DOHH2 (cell line): Measurements from ENCODE around the gene CDH6.

Experiments
- H3F3A ChIP-seq: fragments of 200-600 bp; sonication (generic), shearing (Covaris generic); 2 replicates; pipeline ENCODE4 v1.6.0; 2016; ENCODE audit warnings: antibody characterized with exemption, mild to moderate bottlenecking; ENCODE audit not compliant: control insufficient read depth, insufficient read depth
- H3K27ac ChIP-seq: fragments of 200-600 bp; sonication (generic); 2 replicates; pipeline ENCODE4 v1.5.1; 2014; ENCODE audit warnings: low read depth, mild to moderate bottlenecking, low read length, moderate library complexity
- H3K27me3 ChIP-seq: fragments of 200-600 bp; sonication (generic); 2 replicates; pipeline ENCODE4 v1.6.1; 2014; ENCODE audit warnings: mild to moderate bottlenecking, low read length, mixed read lengths; ENCODE audit not compliant: control insufficient read depth
- H3K36me3 ChIP-seq: fragments of 200-600 bp; sonication (generic); 2 replicates; pipeline ENCODE4 v1.6.1; 2014; ENCODE audit warnings: mild to moderate bottlenecking, low read length, moderate library complexity, mixed read lengths; ENCODE audit not compliant: control insufficient read depth
- H3K4me1 ChIP-seq: fragments of 200-600 bp; sonication (generic); 2 replicates; pipeline ENCODE4 v1.6.1; 2014; ENCODE audit warnings: mild to moderate bottlenecking, low read length, mixed read lengths; ENCODE audit not compliant: control insufficient read depth
- H3K4me2 ChIP-seq: fragments of 200-600 bp; sonication (generic); 2 replicates; pipeline ENCODE4 v1.6.0; 2014; ENCODE audit warnings: mild to moderate bottlenecking, low read length, moderate library complexity
- H3K4me3 ChIP-seq: fragments of 200-600 bp; sonication (generic); 2 replicates; pipeline ENCODE4 v1.5.1; 2014; ENCODE audit warnings: mild to moderate bottlenecking, low read length, mixed read lengths
- H3K79me2 ChIP-seq: fragments of 200-600 bp; sonication (generic); 2 replicates; pipeline ENCODE4 v1.6.1; 2014; ENCODE audit warnings: mild to moderate bottlenecking, low read length, mixed read lengths; ENCODE audit not compliant: control insufficient read depth
- H3K9me2 ChIP-seq: fragments of 200-600 bp; sonication (generic); replicated peaks from 2 replicates; pipeline ENCODE4 v1.6.1; 2014; ENCODE audit warnings: mild to moderate bottlenecking, low read length, mixed read lengths; ENCODE audit not compliant: control insufficient read depth
- H3K9me3 ChIP-seq: fragments of 200-600 bp; sonication (generic); 2 replicates; pipeline ENCODE4 v1.6.1; 2014; ENCODE audit warnings: antibody characterized with exemption, low read length, mixed read lengths; ENCODE audit not compliant: control insufficient read depth, insufficient read depth
- H4K20me1 ChIP-seq: fragments of 200-600 bp; sonication (generic); 2 replicates; pipeline ENCODE4 v1.6.0; 2014; ENCODE audit warnings: low read depth, mild to moderate bottlenecking, antibody characterized with exemption, low read length, moderate library complexity; ENCODE audit not compliant: control insufficient read depth, insufficient read depth
- EZH2phosphoT487 ChIP-seq: fragments of 200-600 bp; sonication (generic); IDR thresholded peaks from 2 replicates; pipeline ENCODE4 v1.6.1; 2017; ENCODE audit warnings: borderline replicate concordance, mild to moderate bottlenecking, antibody characterized with exemption, low read length, moderate library complexity, mixed read lengths
- TF ChIP-seq, protein P1 (sequence below): fragments of 200-600 bp; sonication (generic); IDR thresholded peaks from one replicate; pipeline ENCODE4 v1.5.1; 2014; ENCODE audit warnings: antibody characterized with exemption, mild to moderate bottlenecking, low read depth, low read length; ENCODE audit not compliant: poor library complexity, severe bottlenecking

Gene CDH6

DNA sequence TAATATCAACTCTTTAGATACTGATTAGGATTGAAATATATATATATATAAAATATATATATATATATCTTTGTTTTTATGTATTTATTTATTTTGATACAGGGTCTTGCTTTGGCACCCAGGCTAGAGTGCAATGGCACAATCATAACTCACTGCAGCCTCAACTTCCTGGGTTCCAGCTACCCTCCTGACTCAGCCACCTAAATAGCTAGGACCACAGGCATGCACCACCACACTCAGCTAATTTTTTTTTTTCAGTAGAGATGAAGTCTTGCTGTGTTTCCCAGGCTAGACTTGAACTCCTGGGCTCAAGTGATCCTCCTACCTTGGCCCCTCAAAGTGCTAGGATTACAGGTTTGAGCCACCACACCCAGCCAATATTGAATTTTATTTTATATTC is 20.6 kb upstream of the CDH6 start:
- H3K9me2 ChIP-seq: no peaks in the 10 kb centered on the region
- no peaks in the 10 kb centered on the region for H3K79me2 ChIP-seq
- no peaks in the 10 kb centered on the region for H3K27me3 ChIP-seq
- no peaks in the 10 kb centered on the region for H3K9me3 ChIP-seq
- H4K20me1 ChIP-seq: no peaks in the 10 kb centered on the region
- H3F3A ChIP-seq: no peaks in the 10 kb centered on the region
- no peak overlapping the region for H3K4me3 ChIP-seq
- no peak overlapping the region for H3K4me2 ChIP-seq
- no peaks in the 10 kb centered on the region for H3K4me1 ChIP-seq
- no peaks in the 10 kb centered on the region for H3K36me3 ChIP-seq
- H3K27ac ChIP-seq: no peak overlapping the region
- no peak for TF ChIP-seq EZH2phosphoT487
- TF ChIP-seq, protein P1, sequence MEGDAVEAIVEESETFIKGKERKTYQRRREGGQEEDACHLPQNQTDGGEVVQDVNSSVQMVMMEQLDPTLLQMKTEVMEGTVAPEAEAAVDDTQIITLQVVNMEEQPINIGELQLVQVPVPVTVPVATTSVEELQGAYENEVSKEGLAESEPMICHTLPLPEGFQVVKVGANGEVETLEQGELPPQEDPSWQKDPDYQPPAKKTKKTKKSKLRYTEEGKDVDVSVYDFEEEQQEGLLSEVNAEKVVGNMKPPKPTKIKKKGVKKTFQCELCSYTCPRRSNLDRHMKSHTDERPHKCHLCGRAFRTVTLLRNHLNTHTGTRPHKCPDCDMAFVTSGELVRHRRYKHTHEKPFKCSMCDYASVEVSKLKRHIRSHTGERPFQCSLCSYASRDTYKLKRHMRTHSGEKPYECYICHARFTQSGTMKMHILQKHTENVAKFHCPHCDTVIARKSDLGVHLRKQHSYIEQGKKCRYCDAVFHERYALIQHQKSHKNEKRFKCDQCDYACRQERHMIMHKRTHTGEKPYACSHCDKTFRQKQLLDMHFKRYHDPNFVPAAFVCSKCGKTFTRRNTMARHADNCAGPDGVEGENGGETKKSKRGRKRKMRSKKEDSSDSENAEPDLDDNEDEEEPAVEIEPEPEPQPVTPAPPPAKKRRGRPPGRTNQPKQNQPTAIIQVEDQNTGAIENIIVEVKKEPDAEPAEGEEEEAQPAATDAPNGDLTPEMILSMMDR: no peak

DNA sequence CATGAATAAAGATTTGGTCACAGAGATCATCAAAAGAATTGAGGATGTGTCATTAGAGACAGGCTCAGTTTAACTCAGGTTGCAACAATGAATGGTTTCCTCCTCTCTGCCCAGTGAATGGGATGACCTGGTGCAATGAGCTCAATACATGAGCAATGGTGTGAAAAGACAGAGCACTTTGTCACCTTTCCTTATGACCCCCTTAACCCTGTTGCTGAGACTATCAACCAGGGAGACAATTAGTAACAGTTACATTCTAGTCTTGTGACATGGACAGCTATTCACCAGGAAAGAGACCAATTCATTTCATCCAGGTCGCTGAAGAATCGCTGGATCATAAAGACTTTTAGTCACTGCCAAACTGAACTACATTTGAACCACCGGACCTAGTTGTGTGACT is 19.9 kb upstream of the CDH6 start:
- no peaks in the 10 kb centered on the region for H3K4me1 ChIP-seq
- no peaks in the 10 kb centered on the region for H3F3A ChIP-seq
- no peak overlapping the region for H3K27ac ChIP-seq
- H3K27me3 ChIP-seq: no peaks in the 10 kb centered on the region
- no peaks in the 10 kb centered on the region for H4K20me1 ChIP-seq
- H3K36me3 ChIP-seq: no peaks in the 10 kb centered on the region
- TF ChIP-seq, protein P1: no peak
- TF ChIP-seq EZH2phosphoT487: no peak
- H3K79me2 ChIP-seq: no peaks in the 10 kb centered on the region
- H3K9me2 ChIP-seq: no peaks in the 10 kb centered on the region
- no peak overlapping the region for H3K4me3 ChIP-seq
- H3K4me2 ChIP-seq: no peak overlapping the region
- no peaks in the 10 kb centered on the region for H3K9me3 ChIP-seq

DNA sequence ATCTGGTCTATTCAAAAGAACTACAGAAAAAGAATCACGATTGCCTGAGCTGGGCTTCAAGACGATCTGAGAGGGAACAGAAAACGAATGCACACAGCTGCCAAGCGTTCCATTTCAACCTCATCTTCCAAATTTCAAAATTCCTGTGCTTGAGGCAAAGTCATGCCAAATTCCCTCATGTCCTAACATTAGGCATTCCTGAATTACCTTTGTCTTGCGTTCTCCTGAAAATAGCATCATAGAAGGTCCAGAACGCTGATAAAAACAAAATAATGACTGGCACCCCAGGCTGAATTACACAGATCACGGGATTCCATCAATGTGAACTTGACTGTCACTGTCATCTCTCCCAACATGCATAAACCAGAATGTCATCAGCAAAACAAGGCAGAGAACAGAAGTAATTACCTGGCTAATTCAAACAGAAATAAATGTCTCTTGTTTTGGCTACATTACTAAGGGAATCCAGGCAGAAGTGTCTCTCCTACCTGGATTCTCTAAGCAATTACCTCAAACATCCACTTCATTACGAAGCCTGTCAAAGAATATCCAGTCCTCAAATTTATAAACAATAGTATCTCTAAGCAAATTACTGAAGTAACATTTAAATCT is 12.0 kb upstream of the CDH6 start:
- Histone ChIP-seq H3K4me1 (no peaks in the 10 kb centered on the region), H4K20me1 (no peaks in the 10 kb centered on the region), H3K9me2 (no peaks in the 10 kb centered on the region), H3K36me3 (no peaks in the 10 kb centered on the region), H3K4me3 (no peak overlapping the region), H3F3A (no peaks in the 10 kb centered on the region), H3K9me3 (no peaks in the 10 kb centered on the region), H3K4me2 (no peak overlapping the region), H3K79me2 (no peaks in the 10 kb centered on the region), H3K27me3 (no peaks in the 10 kb centered on the region), H3K27ac (no peak overlapping the region)
- TF ChIP-seq, protein P1: no peak
- no peak for TF ChIP-seq EZH2phosphoT487

DNA sequence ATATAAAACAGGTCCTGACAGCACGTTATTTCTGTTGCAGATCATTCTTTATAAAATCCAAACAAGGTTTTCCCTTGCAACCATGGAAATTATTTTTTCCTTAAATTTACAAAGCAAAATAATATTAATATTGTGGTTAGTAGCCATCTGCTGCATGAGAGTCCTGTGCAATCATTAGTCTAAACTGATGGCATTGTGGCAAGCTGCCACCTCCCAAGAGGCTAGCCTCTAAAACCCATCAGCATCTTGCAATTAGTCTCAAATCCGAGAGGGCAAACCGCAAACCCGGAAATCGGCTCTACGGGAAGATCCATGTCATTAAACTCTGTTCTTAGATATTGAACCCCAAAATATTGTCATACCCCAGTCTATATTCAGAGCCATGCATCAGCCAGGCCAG is 11.3 kb upstream of the CDH6 start:
- H4K20me1 ChIP-seq: no peaks in the 10 kb centered on the region

More for the DNA sequence above, 11.3 kb upstream of the CDH6 start:
- TF ChIP-seq, protein P1: no peak
- Histone ChIP-seq H3K27ac (no peak overlapping the region), H3F3A (no peaks in the 10 kb centered on the region), H3K9me3 (no peaks in the 10 kb centered on the region), H3K36me3 (no peaks in the 10 kb centered on the region), H3K9me2 (no peaks in the 10 kb centered on the region), H3K27me3 (no peaks in the 10 kb centered on the region), H3K79me2 (no peaks in the 10 kb centered on the region), H3K4me2 (no peak overlapping the region), H3K4me3 (no peak overlapping the region), H3K4me1 (no peaks in the 10 kb centered on the region)
